Vagina (tissue), 2 donors: ENCODE measurements around the gene VGLL2. TPM values are rescaled to one million over a fixed set of nuclear protein-coding genes. Genes with fewer than 3 reads are reported as not detected.
A peak's percentile ranks its signal among the peaks of the same experiment; 100 is the strongest.

ENCODE experiments used
- DNase-seq, 2 donors: peaks; one replicate each; pipeline ENCODE4 v3.0.0-alpha.2; 2017; ENCODE audit errors: extremely low spot score in 2 of 2
- H3K27ac ChIP-seq: fragments of 200-600 bp; sonication (generic); one replicate; pipeline ENCODE4 v1.5.1; 2019
- H3K27me3 ChIP-seq: fragments of 200-600 bp; sonication (generic); one replicate; pipeline ENCODE4 v1.5.1; 2019
- H3K36me3 ChIP-seq, 2 donors: fragments of 200-600 bp; sonication (generic); one replicate each; pipeline ENCODE4 v1.5.1; 2017 to 2019
- H3K4me1 ChIP-seq: fragments of 200-600 bp; sonication (generic); one replicate; pipeline ENCODE4 v1.5.1; 2019
- H3K4me3 ChIP-seq, 2 donors: fragments of 200-600 bp; sonication (generic); 1 replicate in 1 of 2; 2 replicates in 1 of 2; pipeline ENCODE4 v1.5.1; 2016 to 2019
- H3K9me3 ChIP-seq: fragments of 200-600 bp; sonication (generic); one replicate; pipeline ENCODE4 v1.5.1; 2019
- CTCF ChIP-seq, 3 experiments: fragments of 450-650 bp in 2 of 3; fragments of 200-600 bp in 1 of 3; sonication (generic) in 1 of 3; IDR thresholded peaks; one replicate each; pipeline ENCODE4 v1.5.1; 2017 to 2019; ENCODE audit warnings: antibody characterized with exemption in 3 of 3, mild to moderate bottlenecking in 2 of 3, moderate library complexity in 2 of 3
- POLR2A ChIP-seq, 2 donors: fragments of 450-650 bp; IDR thresholded peaks; one replicate each; pipeline ENCODE4 v1.6.1; 2017; ENCODE audit warnings: antibody characterized with exemption in 2 of 2, mild to moderate bottlenecking in 2 of 2, moderate library complexity in 2 of 2
- POLR2AphosphoS5 ChIP-seq, 2 donors: sonication (generic); formaldehyde crosslinking; IDR thresholded peaks; one replicate each; pipeline ENCODE4 v1.9.0; 2017; ENCODE audit warnings: antibody characterized with exemption in 2 of 2, mild to moderate bottlenecking in 2 of 2, low read depth in 1 of 2; ENCODE audit not compliant: insufficient read depth in 1 of 2
- intact Hi-C: fragments of 100-400 bp; cut with DNase I; formaldehyde crosslinking; loops from one replicate; pipeline ENCODE4 v1.15.1; 2023
- total RNA-seq: library from RNA; depleted of rRNA; stranded (reverse); fragments of >200 nt; gene quantifications from one replicate; pipeline ENCODE4 v1.2.3, GENCODE V29; 2016

VGLL2 gene, protein sequence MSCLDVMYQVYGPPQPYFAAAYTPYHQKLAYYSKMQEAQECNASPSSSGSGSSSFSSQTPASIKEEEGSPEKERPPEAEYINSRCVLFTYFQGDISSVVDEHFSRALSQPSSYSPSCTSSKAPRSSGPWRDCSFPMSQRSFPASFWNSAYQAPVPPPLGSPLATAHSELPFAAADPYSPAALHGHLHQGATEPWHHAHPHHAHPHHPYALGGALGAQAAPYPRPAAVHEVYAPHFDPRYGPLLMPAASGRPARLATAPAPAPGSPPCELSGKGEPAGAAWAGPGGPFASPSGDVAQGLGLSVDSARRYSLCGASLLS
- not detected for total RNA-seq

DNA sequence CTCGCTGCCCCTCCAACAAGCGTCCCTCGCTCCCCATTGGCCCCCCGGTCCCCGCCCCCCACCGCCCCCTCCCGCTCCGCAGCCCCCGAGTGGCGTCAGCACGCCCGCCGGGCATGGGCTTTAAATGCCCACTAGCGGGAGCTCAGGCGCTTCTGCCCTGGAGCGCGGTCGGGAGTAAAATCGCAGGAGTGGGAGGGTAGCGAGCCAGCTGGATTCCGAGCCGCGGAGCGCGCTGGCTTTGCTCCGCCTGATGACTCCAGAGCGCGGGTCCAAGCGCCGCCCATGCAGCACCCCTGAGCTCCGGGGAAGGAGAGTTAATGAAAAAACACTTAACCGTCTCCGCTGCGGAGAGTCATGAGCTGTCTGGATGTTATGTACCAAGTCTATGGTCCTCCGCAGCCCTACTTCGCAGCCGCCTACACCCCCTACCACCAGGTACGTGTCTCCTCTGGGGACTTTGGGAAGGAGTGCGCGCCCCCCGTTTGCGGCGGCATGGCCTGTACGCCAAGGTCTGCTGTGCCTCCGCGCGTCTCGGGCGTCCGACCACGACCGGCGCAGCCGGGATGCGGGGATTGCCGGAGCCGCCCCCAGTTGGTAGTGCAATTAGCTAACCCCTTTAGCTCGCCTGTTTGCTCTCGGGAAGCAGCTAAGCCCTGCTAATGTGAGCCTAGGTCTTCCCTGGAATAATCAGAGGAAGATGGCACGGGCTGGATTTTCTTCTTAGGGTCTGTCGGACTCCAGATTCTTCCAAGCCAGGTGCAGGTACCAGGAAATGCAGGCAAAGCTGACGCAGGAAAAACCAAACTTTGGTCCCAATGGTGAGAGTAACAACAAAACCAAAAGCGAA is at the start of gene VGLL2:
VGLL2 (plus strand) TSS at position 149 of the 847 bp plus-strand sequence; CDS start at position 355, 206 bp downstream.
- TF ChIP-seq POLR2AphosphoS5 (IDR thresholded peaks at IDR 0.05; ENCODE audit: insufficient read depth in 1 of 2, low read depth in 1 of 2) (no peak), CTCF (IDR thresholded peaks at IDR 0.05) (no peak), POLR2A (IDR thresholded peaks at IDR 0.05) (no peak)
- peak within 1 kb of the TSS; percentile 33 to 40 for H3K4me3 ChIP-seq
- H3K27ac ChIP-seq, result no peak within 1 kb of the TSS
- peaks cover 9% of the 10 kb centered on the region for H3K27me3 ChIP-seq
- no peaks in the 10 kb centered on the region for H3K9me3 ChIP-seq
- intact Hi-C loops, result no loop called here
- DNase-seq, result no peak
- H3K36me3 ChIP-seq, result no peaks in the 10 kb centered on the region
- H3K4me1 ChIP-seq, result peaks cover 33% of the 10 kb centered on the region

- TF ChIP-seq CTCF (IDR thresholded peaks at IDR 0.05), result no peak
- no peak for TF ChIP-seq POLR2A (IDR thresholded peaks at IDR 0.05)
- TF ChIP-seq POLR2AphosphoS5 (IDR thresholded peaks at IDR 0.05; ENCODE audit: insufficient read depth in 1 of 2, low read depth in 1 of 2), result no peak
- intact Hi-C loops, result no loop called here
- H3K36me3 ChIP-seq, result no peaks in the 10 kb centered on the region
Observed at GRCh38 chr6:117222861-117223260, 42.5 kb upstream of the VGLL2 start.

DNA sequence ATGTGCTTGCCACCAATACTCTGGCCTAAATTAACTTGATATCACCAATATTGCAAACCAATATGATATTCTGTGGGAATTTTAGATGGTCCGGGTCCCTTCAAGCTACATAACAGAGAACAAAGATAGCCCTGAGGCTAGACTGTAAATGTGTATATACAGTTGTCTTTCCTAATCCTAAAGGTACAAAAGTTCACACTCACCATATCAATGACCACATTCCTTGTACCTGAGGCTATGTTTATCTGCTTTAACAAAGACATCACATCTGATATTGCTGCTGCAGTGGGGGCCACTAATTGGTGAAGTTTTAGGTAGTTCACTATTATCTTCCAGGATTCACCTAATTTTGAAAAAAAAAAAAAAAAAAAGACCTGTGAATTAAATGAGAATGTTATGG is 38.6 kb upstream of the VGLL2 start:
- Histone ChIP-seq H3K4me1 (no peaks in the 10 kb centered on the region), H3K27ac (no peak overlapping the region), H3K36me3 (no peaks in the 10 kb centered on the region), H3K9me3 (no peaks in the 10 kb centered on the region), H3K27me3 (no peaks in the 10 kb centered on the region), H3K4me3 (no peak overlapping the region)
- intact Hi-C loops, result no loop called here
- TF ChIP-seq POLR2A (IDR thresholded peaks at IDR 0.05) (no peak), POLR2AphosphoS5 (IDR thresholded peaks at IDR 0.05; ENCODE audit: insufficient read depth in 1 of 2, low read depth in 1 of 2) (no peak), CTCF (IDR thresholded peaks at IDR 0.05) (no peak)
- DNase-seq, result no peak

More at GRCh38 chr6:117222861-117223260, 42.5 kb upstream of the VGLL2 start:
- DNase-seq, result no peak
- H3K27me3 ChIP-seq, result no peaks in the 10 kb centered on the region
- H3K9me3 ChIP-seq, result no peaks in the 10 kb centered on the region
- H3K4me3 ChIP-seq, result no peak overlapping the region
- H3K4me1 ChIP-seq, result no peaks in the 10 kb centered on the region
- no peak overlapping the region for H3K27ac ChIP-seq

GRCh38 chr6:117227245-117227962 is 38.0 kb upstream of the VGLL2 start:
- Histone ChIP-seq H3K4me3 (no peak overlapping the region), H3K36me3 (no peaks in the 10 kb centered on the region), H3K9me3 (no peaks in the 10 kb centered on the region), H3K27ac (no peak overlapping the region), H3K27me3 (no peaks in the 10 kb centered on the region), H3K4me1 (no peaks in the 10 kb centered on the region)
- TF ChIP-seq CTCF (IDR thresholded peaks at IDR 0.05) (no peak), POLR2AphosphoS5 (IDR thresholded peaks at IDR 0.05; ENCODE audit: insufficient read depth in 1 of 2, low read depth in 1 of 2) (no peak), POLR2A (IDR thresholded peaks at IDR 0.05) (no peak)
- intact Hi-C loops, result no loop called here
- no peak for DNase-seq
